Fibroblast of skin of left quadriceps (primary cell): ENCODE results near the gene BPIFB6.

Experiments
- DNase-seq, 2 experiments: peaks; one replicate each; pipeline ENCODE4 v3.0.0-alpha.2; 2013; ENCODE audit warnings: low read depth in 2 of 2

The BPIFB6 gene

DNA sequence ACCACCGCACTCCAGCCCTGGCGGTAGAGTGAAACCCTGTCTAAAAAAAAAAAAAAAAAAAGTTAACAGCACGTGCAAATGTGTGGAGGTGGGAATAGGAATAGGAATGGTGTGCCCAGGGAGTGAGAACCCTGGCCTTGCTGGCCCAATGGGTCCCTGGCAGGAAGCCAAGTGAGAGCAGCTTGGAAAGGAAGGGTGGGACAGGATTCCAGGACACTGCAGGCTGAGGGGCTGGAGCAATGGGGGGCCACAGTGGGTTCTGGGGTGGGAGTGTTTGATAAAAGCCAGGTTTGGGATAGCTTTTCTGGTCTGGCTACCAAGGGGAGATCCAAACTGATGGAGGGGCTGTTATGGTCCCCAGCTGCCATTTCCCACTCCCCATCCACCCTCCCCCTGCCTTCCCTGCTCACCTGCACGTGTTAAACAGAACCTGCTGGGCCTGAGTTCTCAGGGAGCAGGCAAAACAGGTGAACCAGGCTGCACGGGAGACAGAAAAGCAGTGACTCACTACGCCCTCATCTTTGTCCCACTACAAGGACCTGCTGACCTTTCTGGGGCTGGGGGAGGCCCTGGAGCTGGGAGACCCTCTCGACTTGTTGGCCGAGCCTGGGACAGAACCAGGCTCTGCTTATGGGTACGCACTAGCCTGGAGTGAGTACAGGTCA is 30.5 kb upstream of the BPIFB6 start:
- no peak for DNase-seq

DNA sequence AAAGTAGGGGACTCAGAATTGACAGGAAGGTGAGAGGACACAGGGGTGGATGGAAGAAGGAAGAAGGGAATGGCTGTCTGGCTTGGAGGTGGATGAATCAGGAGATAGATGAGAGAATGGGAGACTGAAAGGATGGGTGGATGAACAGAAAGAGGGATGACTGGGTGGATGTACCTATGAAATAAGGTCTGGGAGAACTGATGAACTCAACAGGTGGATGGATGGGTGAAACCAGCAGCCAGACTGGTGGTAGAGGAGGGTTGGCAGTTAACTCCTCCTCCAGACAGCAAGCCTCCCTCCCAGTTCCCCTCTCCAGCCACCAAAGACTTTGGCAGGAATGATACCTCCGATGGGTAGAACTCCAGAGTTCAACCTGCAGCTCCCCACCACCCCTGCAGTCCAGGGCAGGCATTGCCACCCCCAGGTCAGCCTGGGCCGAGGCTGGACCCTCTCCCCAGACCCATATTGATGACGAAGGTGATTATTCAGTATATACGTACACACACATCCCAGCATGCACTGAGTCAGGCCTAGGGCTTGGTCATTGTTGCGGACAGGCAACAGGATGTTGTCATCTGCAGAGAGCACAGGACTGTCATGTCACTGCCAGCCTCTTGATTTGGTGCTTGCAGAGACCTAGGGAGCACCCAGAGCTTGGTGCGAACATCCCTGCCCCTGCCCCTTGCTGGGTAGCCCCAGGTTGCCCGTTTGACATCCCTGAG is 29.2 kb upstream of the BPIFB6 start:
- no peak for DNase-seq

DNA sequence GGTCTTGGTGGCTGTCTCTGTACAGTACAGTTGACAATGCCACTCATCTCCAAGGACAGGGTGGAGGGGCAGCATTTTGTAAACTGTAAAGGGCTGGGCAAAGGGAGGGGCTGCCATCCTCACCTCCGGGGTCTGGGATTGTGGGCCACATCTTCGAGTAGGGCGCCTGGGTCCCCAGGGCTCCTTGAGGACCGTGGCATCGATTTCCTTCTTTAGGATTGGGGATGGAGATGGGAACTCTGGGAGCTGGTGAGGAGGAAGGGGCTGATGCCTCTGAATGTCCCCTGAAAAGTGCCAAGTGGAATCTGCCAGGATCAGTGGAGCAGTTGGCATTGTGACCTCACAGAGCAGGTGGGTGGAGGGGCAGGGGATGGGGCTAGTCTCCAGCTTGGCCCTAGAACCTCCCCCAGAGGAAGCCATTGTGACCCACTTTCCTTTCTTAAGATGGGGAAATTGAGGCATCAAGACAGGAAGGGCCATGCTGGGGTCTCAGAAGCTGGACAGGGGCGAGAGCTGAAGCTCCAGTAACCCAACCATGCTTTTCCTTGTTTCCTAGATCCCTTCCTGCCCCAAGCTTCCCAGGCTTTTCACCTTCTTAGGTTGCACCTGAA is 27.2 kb upstream of the BPIFB6 start, which contains the start of gene SUN5:
Gene SUN5, minus strand, starts transcription at position 293 of the 611 bp plus-strand sequence. Its CDS starts 93 bp downstream, at position 200.
- DNase-seq, result no peak

DNA sequence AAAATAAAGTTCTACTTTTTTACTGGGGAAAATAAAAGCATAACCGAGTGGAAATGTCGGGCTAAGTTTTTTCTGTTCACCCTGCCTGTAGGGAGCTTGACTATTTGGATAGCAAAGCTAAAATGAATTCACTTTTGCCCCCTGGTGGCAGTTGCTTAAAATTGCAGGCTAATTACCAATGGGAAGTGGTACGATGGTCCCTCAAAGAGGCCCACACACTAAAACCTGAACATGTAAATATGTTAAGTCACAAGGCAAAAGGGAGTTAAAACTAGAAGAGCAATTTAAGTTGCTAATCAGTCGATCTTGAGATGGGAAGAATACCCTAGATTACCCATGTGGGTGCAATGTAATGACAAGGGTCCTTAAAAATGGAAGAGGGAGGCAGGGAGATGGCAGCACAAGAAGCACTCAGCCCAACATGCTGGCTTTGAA is 26.3 kb upstream of the BPIFB6 start:
- DNase-seq, result no peak

DNA sequence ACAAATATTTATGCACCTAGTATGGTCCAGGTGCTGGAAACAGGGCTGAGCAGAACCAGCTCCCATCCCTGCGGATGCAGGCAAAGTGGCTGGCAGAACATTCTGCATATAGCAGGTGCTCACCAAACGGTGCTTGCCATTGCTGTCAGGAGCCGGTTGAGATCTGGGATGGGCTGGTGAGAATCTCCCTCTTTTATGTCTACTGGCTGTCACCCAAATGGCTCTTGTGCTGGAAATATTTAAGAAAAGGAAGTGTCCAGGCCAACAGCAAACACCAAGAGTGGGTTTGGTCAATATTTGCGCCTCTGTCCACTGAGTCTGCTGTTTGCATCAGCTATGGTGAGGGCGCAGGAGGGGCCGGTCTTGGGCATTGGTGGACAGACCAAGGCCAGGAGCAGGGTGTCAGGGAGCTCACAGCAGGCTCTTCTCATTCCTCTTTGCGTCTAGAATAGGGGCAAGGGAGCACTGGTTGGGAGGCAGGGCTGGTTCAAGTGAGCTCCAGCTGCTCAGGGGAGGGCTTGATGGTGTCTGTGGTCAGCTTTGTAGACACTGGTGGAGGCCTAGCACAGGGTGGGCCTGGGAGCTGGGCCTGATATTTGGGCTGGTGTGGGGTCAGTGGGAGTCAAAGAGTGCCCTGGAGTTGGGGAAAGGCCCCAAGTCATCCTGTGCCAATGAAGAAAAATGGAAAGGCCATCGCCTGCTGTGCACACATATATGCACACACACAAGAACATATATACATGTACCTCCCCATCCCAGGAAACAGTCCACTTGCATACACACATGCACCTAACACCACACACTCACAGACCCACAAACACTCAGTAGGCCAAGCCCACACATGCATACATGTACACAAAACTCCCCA is 25.3 kb upstream of the BPIFB6 start:
- DNase-seq, result no peak

- no peak for DNase-seq
Observed at GRCh38 chr20:33006776-33007375, 24.6 kb upstream of the BPIFB6 start.

DNA sequence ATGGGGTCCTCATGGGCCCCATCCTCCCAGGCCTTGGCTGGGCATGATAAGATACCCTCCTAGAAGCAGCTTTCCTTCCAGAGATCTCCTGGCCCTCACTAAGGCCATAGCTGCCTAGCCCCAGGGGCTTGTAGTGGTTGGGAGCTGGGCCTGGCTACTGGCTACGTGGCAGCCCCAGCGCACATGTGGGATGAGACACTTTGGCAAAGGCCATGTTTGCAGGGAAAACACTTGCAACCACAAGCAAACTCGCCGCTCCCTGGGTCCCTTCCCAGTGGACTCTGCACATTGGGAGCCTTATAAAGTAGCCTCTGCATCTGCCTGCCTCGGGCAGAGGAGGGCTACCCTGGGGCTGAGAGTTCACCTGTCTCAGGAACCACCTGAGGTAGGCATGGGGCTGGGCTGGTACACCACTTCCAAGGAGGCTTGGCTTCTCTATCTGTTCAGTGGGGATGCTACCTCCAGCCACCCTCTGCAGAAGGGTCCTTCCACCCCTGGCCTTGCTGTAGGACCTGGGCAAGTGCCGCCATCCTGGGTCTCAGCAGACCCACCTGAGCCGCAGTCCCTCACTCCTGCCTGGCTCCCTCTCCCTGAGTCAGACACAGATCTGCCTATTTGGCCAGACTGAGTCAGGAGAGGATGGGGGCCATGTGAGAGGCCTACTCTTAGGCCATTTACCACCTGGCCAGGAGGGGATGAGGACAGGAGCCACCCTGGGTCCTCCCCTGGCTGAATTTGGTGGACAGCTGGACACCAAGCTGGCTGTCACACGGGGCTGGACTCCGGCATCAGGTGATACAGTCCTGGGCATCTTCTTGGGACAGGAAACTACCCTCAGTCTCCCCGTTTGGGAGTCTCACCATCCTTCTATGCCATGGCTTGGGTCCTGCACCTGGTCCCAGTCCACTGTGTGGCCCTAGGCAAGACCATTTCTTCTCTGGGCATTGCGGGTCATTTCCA is 23.8 kb upstream of the BPIFB6 start, which contains the start of gene BPIFB2:
Gene BPIFB2, plus strand, starts transcription at position 329 of the 960 bp plus-strand sequence. CDS start 871 bp downstream, outside the sequence.
- no peak for DNase-seq

- DNase-seq, result no peak
Observed at GRCh38 chr20:33008336-33009213, 22.9 kb upstream of the BPIFB6 start.

DNA sequence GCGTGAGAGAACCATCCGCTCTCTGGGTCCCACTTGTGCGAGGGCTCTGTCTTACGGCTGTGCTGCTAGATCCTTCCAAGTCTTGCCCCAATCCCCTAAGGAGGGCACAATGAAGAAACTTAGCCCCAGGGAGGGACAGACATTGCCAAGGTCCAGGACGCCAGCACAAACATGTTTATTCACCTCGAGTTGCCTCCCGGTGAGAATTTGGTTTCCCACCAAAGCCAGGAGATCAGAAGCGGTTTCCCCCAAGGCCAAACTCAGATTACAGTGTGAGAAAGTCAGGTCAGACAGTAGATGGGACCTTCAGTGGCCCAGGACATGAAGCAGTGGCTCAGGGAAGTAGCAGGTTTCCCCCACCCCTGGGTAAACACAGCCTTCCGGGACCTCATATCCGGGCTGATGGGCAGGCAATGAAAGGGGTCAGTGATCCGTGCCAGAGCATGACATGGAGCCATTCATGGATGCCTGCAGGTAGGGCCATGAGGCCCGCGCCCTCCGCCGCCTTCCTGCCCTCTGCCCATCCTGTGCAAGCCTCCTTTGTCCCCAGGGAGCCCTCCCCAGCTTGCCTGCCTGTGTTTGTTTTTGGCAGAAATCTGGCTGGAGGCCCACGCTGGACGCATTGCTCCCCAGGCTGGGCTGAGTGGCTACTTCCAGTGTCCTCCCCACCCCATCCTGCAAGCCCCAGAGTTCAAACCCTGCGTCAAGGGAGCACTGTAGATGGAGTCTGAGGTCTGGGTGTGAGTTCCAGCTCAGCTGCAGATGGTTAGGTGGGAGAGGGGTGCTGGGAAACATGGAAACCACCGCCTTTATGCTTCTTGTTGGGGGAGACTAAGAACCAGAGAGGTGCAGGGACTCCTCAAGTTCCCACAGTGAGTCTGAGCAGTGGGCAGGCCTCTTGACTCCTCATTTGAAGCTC is 22.0 kb upstream of the BPIFB6 start:
- DNase-seq, result no peak

- no peak for DNase-seq
Observed at GRCh38 chr20:33010133-33010504, 21.3 kb upstream of the BPIFB6 start.

- DNase-seq, result no peak
Observed at GRCh38 chr20:33010674-33011449, 20.6 kb upstream of the BPIFB6 start.

GRCh38 chr20:33012327-33013189 is 18.9 kb upstream of the BPIFB6 start:
- no peak for DNase-seq

DNA sequence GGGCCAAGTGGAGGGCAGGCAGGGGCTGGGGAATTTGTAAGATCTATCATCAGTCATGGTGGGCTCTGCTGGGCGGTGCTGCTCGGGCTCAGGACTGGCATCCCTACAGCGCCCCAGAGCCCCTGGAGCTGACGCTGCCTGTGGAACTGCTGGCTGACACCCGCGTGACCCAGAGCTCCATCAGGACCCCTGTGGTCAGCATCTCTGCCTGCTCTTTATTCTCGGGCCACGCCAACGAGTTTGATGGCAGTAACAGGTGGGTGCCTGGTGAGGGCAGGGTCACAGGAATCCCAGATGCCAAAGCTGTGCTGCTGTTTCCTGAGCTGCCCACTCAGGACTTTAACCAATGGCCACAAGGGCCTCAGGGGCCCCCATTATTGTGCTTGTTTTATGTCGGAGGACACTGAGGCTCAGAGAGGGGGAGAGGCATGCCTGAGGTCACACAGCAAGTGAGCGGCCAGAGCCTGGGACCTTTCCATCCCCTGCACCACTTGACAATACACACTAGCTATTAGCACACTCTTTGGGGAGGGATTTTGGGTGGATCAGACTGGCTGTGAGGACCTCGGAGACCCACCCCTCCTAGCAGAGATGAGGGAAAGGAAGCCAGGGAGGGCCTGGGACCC is 17.6 kb upstream of the BPIFB6 start:
- no peak for DNase-seq

GRCh38 chr20:33014336-33015113 is 16.9 kb upstream of the BPIFB6 start:
- no peak for DNase-seq

- DNase-seq, result no peak
Observed at GRCh38 chr20:33015114-33015484, 16.3 kb upstream of the BPIFB6 start.
